HG03378 (cell line): ENCODE results near the gene TANK.
"Not testable (repeated sequence)": the region's sequence is repeated elsewhere in the genome, so short reads cannot be mapped to it uniquely, and the experiment has no call there.

Experiments
- ATAC-seq: cut with Tn5 transposase; IDR thresholded peaks from one replicate; pipeline ENCODE4 v1.9.1; 2021; ENCODE audit warnings: mild to moderate bottlenecking, moderate library complexity; ENCODE audit not compliant: unreplicated experiment

The TANK gene

GRCh38 chr2:161132384-161132783, 27.8 kb upstream of the TANK start:
- ATAC-seq: not testable (repeated sequence)

- ATAC-seq: no peak
Observed at GRCh38 chr2:161133366-161133765, 26.9 kb upstream of the TANK start.

- ATAC-seq: no peak
Observed at GRCh38 chr2:161134547-161135518, 25.4 kb upstream of the TANK start.

GRCh38 chr2:161135951-161136593, 24.2 kb upstream of the TANK start:
- ATAC-seq: no peak

GRCh38 chr2:161136696-161137324, 23.4 kb upstream of the TANK start:
- ATAC-seq: peak; percentile 86

- peak; percentile 16 for ATAC-seq
Observed at GRCh38 chr2:161138429-161138828, 21.8 kb upstream of the TANK start.

GRCh38 chr2:161139098-161139987, 20.9 kb upstream of the TANK start:
- ATAC-seq: peak; percentile 31

- peak; percentile 47 for ATAC-seq
Observed at GRCh38 chr2:161141033-161141432, 19.2 kb upstream of the TANK start.

- ATAC-seq: no peak
Observed at GRCh38 chr2:161146209-161146775, 13.9 kb upstream of the TANK start.

- ATAC-seq: no peak
Observed at GRCh38 chr2:161146996-161147395, 13.2 kb upstream of the TANK start.

- ATAC-seq: peak; percentile 83
Observed at GRCh38 chr2:161147856-161148255, 12.4 kb upstream of the TANK start.

GRCh38 chr2:161150704-161151103, 9.5 kb upstream of the TANK start:
- ATAC-seq: no peak

GRCh38 chr2:161152302-161152701, 7.9 kb upstream of the TANK start:
- no peak for ATAC-seq

GRCh38 chr2:161158882-161159281, 1.3 kb upstream of the TANK start:
- no peak for ATAC-seq

GRCh38 chr2:161159456-161160225, 587 bp upstream of the TANK start:
- peak; percentile 17 for ATAC-seq

- peak; percentile 1 for ATAC-seq
Observed at GRCh38 chr2:161161074-161161706, 962 bp downstream of the TANK start.

- ATAC-seq: no peak
Observed at GRCh38 chr2:161163440-161163839, 3.2 kb downstream of the TANK start.

GRCh38 chr2:161164161-161164560, 3.9 kb downstream of the TANK start:
- no peak for ATAC-seq

GRCh38 chr2:161165266-161165665, 5.0 kb downstream of the TANK start:
- ATAC-seq: no peak
